Loucy (cell line): ENCODE data around the gene MANF.

ENCODE experiments used
- H2AFZ ChIP-seq: fragments of 200-600 bp; sonication (generic); 2 replicates; pipeline ENCODE4 v1.6.0; 2016; ENCODE audit warnings: antibody characterized with exemption, mild to moderate bottlenecking, low read length, moderate library complexity
- H3F3A ChIP-seq: fragments of 200-600 bp; 2 replicates; pipeline ENCODE4 v1.6.0; 2016; ENCODE audit warnings: antibody characterized with exemption, low read depth, mild to moderate bottlenecking
- H3K27me3 ChIP-seq: fragments of 200-600 bp; sonication (generic); 2 replicates; pipeline ENCODE4 v1.6.1; 2014; ENCODE audit warnings: low read length, mild to moderate bottlenecking; ENCODE audit not compliant: insufficient read depth, poor library complexity, severe bottlenecking
- H3K36me3 ChIP-seq: fragments of 200-600 bp; sonication (generic); 2 replicates; pipeline ENCODE4 v1.6.1; 2016; ENCODE audit warnings: low read length; ENCODE audit not compliant: insufficient read depth
- H3K4me1 ChIP-seq: fragments of 200-600 bp; sonication (generic); 2 replicates; pipeline ENCODE4 v1.5.1; 2014; ENCODE audit warnings: low read length, mild to moderate bottlenecking; ENCODE audit not compliant: insufficient read depth, poor library complexity, severe bottlenecking
- H3K4me2 ChIP-seq: fragments of 200-600 bp; sonication (generic); 2 replicates; pipeline ENCODE4 v1.6.0; 2014; ENCODE audit warnings: antibody characterized with exemption, low read length, low read depth, mild to moderate bottlenecking; ENCODE audit not compliant: poor library complexity, severe bottlenecking
- H3K4me3 ChIP-seq: fragments of 200-600 bp; sonication (generic); 2 replicates; pipeline ENCODE4 v1.5.1; 2014; ENCODE audit warnings: low read length, mild to moderate bottlenecking, mixed read lengths; ENCODE audit not compliant: poor library complexity, severe bottlenecking
- H3K79me2 ChIP-seq: fragments of 200-600 bp; sonication (generic); 2 replicates; pipeline ENCODE4 v1.6.1; 2014; ENCODE audit warnings: low read length; ENCODE audit not compliant: insufficient read depth
- H3K9ac ChIP-seq: fragments of 200-600 bp; sonication (generic); 2 replicates; pipeline ENCODE4 v1.6.0; 2014; ENCODE audit warnings: mild to moderate bottlenecking, low read depth, low read length, moderate library complexity; ENCODE audit not compliant: poor library complexity, severe bottlenecking
- H3K9me2 ChIP-seq: fragments of 200-600 bp; sonication (generic); replicated peaks from 2 replicates; pipeline ENCODE4 v1.6.1; 2016; ENCODE audit warnings: low read depth, low read length, mixed read lengths
- H3K9me3 ChIP-seq: fragments of 200-600 bp; sonication (generic); 2 replicates; pipeline ENCODE4 v1.6.1; 2014; ENCODE audit warnings: mild to moderate bottlenecking, antibody characterized with exemption, low read length, low read depth; ENCODE audit not compliant: insufficient read depth
- H4K20me1 ChIP-seq: fragments of 200-600 bp; sonication (generic); 2 replicates; pipeline ENCODE4 v1.6.0; 2014; ENCODE audit warnings: antibody characterized with exemption, low read length, mild to moderate bottlenecking; ENCODE audit not compliant: insufficient read depth, poor library complexity, severe bottlenecking
- CTCF ChIP-seq: fragments of 200-600 bp; sonication (generic); conservative IDR thresholded peaks from 2 replicates; pipeline ENCODE4 v1.5.1; 2014; ENCODE audit warnings: mild to moderate bottlenecking, antibody characterized with exemption, low read length
- EZH2phosphoT487 ChIP-seq: fragments of 200-600 bp; IDR thresholded peaks from 2 replicates; pipeline ENCODE4 v1.6.1; 2018; ENCODE audit warnings: antibody characterized with exemption, mild to moderate bottlenecking, moderate library complexity, borderline replicate concordance

Gene MANF

GRCh38 chr3:51381333-51381705, 3.8 kb upstream of the MANF start:
- H3K9me3 ChIP-seq = no peaks in the 10 kb centered on the region
- no peaks in the 10 kb centered on the region for H3K36me3 ChIP-seq
- no peak overlapping the region for H2AFZ ChIP-seq
- H3K4me3 ChIP-seq = no peak overlapping the region
- peaks cover 31% of the 10 kb centered on the region for H3K79me2 ChIP-seq
- H3K4me1 ChIP-seq = peaks cover 26% of the 10 kb centered on the region
- no peak overlapping the region for H3K4me2 ChIP-seq
- no peaks in the 10 kb centered on the region for H3K27me3 ChIP-seq
- no peak overlapping the region for H3K9ac ChIP-seq
- H3K9me2 ChIP-seq = no peaks in the 10 kb centered on the region
- H3F3A ChIP-seq = no peaks in the 10 kb centered on the region
- H4K20me1 ChIP-seq = peaks cover 8% of the 10 kb centered on the region
- TF ChIP-seq CTCF = no peak
- no peak for TF ChIP-seq EZH2phosphoT487

GRCh38 chr3:51382076-51382745, 2.9 kb upstream of the MANF start:
- H3K4me3 ChIP-seq = no peak overlapping the region
- H3K9ac ChIP-seq = no peak overlapping the region
- no peak overlapping the region for H2AFZ ChIP-seq
- H3K9me2 ChIP-seq = no peaks in the 10 kb centered on the region
- peaks cover 40% of the 10 kb centered on the region for H3K79me2 ChIP-seq
- H4K20me1 ChIP-seq = peaks cover 17% of the 10 kb centered on the region
- H3K9me3 ChIP-seq = no peaks in the 10 kb centered on the region
- no peak for TF ChIP-seq CTCF
- TF ChIP-seq EZH2phosphoT487 = no peak
- no peak overlapping the region for H3K4me2 ChIP-seq
- no peaks in the 10 kb centered on the region for H3K36me3 ChIP-seq
- H3K27me3 ChIP-seq = no peaks in the 10 kb centered on the region
- H3F3A ChIP-seq = no peaks in the 10 kb centered on the region
- peaks cover 34% of the 10 kb centered on the region for H3K4me1 ChIP-seq

GRCh38 chr3:51382947-51383578, 2.0 kb upstream of the MANF start:
- H3K4me3 ChIP-seq = peak overlapping the region; percentile 97
- peak overlapping the region; percentile 100 for H3K9ac ChIP-seq
- peaks cover 5% of the 10 kb centered on the region; the same call in 1 of the 2 replicates for H3K36me3 ChIP-seq
- H4K20me1 ChIP-seq = peaks cover 26% of the 10 kb centered on the region
- H3K27me3 ChIP-seq = no peaks in the 10 kb centered on the region
- TF ChIP-seq EZH2phosphoT487 = no peak
- no peak for TF ChIP-seq CTCF
- peaks cover 48% of the 10 kb centered on the region for H3K79me2 ChIP-seq
- no peaks in the 10 kb centered on the region for H3K9me2 ChIP-seq
- no peaks in the 10 kb centered on the region for H3F3A ChIP-seq
- H3K4me1 ChIP-seq = peaks cover 43% of the 10 kb centered on the region
- H3K4me2 ChIP-seq = peak overlapping the region; percentile 98
- no peaks in the 10 kb centered on the region for H3K9me3 ChIP-seq
- H2AFZ ChIP-seq = no peak overlapping the region
